Hepatic stellate cell (primary cell): ENCODE results near the gene GLT1D1.

Experiments
- DNase-seq: peaks from one replicate; pipeline ENCODE4 v3.0.0; 2011; ENCODE audit warnings: low spot score

GLT1D1 gene

DNA sequence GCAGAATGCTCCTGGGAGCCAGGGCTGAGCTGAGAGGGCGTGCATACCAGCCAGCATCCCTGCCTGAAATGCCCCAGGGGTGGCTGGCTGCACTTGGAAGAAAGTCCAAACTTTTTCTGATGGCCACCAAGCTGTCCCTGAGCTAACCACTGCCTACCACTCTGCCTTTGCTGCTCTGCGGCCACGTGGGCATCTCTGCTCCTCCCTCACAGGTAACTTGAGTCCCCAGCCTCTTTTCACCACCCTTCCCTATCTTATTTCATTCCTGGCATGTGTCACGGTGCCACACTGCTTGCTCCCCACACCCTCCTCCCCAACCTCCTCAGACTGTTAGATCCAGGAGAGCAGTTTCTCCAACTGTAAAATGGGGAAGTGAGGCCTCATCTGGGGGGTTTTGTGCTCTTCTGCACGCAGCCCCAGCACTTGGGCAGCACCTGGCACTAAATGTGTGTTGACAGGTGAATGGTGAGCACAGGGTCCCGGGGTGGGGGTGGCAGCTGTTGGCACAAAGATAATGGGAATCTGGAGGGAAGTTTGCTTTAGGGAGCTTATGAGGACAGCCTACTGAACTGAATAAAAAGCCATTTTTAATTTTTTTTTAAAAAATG lies 113.0 kb downstream of the GLT1D1 start:
- DNase-seq: no peak

DNA sequence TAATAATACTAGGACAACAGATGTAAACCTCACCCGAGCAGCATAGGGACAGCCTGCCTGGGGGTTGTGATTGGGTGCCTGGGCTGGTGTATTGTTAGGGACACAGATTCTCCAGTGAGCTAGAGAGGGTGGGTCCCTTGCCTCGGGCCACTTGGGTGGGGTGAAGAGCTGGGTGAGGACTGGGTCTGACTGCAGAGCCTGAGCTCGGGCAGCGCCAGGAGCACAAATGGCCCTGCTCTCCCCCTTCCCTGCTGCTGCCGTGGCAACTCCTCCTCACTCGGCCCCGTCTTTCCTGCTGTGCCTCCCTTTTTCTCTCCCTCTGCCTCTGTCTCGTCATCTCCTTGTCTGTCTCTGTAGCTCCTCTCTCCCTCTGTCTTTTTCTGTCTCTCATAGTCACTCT lies 115.4 kb downstream of the GLT1D1 start:
- no peak for DNase-seq

DNA sequence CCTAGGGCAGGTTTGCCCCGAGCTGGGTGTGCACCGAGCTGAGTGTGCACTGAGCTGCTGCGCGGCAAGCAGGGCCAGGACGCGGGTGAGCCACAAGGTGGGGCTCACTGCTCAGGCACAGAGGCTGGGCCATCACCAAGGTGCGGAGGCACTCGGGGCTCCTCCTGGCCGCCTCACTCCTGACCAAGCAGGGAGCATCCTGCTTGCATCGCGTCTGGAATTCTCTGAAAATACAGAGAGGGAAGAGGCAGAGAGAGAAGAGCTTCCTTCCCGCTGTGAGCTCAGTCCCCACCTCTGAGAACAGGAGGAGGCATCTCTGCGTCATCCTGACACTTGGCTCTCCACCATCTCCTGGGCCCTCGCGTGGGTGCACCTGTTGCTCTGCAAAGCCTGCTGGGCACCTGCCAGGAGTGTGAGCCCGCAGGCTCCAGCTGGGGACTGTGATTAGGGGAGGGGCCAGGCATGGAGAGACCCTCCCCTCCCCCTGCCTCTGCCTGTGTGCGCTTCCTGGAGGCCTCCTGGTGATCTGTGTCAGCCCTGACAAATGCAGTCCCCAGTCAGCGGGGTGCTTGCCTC lies 116.3 kb downstream of the GLT1D1 start:
- DNase-seq: no peak

- no peak for DNase-seq
These were observed 116.8 kb downstream of the GLT1D1 start for GRCh38 chr12:128970110-128970509.

- no peak for DNase-seq
These were observed 117.7 kb downstream of the GLT1D1 start for GRCh38 chr12:128970941-128971340.

DNA sequence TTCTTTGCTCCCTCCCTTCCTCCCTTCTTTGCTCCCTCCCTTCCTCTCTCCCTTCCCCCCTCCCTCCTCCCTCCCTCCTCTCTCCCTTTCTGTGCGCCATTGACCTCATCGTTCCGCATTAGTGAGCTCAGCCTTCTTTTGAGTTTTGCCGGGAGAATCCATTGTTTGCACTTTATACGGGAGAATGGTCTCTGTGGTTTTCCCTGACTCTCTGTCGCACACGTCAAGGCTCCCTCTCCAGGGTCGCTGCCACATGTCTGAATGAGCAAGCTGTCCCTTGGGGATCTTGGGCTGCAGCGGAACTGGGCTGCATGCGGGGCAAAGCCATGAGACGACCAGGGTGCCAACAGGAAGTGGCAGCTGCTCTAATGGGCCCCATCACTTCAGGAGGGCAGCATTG lies 118.5 kb downstream of the GLT1D1 start:
- DNase-seq: no peak

GRCh38 chr12:128973883-128974681 lies 120.8 kb downstream of the GLT1D1 start:
- no peak for DNase-seq

DNA sequence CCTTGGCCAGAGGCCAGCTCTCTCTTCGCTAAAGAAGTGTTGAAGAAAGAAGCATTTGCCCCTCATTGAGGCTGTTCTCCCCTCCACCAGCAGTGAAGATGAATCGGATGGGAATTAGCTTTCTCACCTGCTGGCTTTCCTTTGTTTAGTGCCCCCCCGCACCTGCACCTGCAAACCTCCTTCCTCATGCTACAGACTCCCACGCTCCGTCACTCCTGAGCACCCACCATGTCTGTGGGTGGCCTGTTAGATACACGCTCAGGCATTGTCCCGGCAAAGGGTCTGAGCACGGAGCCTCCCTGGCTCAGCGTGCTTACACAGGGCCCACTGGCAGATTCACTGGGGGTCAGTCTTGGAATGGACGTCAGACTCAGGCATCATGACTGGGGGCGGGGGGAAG lies 121.6 kb downstream of the GLT1D1 start:
- no peak for DNase-seq

DNA sequence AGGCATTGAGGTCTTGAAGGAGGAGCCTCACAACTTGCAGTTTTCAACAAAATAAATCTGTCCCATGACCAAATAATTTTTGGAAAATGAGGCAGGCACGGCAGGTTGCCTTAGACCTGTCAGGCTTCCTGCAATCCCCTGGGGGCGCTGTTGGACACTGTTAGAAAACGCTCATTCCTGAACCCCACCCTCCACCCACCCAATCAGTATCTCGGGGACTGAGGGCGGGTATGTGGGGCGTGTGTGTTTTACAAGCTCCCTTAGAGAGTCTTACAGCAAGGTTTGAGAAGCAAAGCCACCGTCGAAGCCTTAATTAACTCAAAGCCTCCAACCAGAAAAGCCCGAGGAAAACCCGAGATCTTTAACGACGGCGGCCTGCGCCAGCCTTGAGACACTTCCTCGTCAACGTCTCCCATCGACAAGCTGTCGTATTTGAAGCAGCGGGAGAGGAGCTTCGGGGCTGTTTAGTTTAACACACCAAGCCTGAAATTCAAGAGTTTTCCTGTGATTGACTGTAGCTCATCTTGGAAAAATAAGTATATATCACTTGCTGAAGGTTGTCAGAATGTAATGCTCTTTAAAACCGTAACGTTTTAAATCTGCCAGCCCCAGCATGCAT lies 123.0 kb downstream of the GLT1D1 start:
- no peak for DNase-seq

DNA sequence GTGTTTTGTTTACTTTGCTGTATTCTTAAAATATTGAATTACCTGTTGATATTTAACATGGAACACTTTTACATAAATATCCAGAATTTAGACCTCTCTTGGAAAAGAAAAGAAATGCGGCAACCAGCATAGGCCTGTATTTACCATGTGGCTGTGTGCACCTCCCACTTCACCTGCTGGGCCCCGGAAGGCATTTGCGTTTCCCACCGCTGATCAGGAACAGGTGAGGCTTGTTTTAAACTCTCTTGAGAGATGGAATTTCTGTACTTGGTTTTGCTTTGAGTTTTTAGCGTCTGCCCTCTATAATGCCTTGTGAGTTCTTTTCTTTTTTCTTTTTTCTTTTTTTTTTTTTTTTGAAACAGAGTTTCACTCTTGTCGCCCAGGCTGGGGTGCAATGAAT lies 124.2 kb downstream of the GLT1D1 start:
- no peak for DNase-seq

DNA sequence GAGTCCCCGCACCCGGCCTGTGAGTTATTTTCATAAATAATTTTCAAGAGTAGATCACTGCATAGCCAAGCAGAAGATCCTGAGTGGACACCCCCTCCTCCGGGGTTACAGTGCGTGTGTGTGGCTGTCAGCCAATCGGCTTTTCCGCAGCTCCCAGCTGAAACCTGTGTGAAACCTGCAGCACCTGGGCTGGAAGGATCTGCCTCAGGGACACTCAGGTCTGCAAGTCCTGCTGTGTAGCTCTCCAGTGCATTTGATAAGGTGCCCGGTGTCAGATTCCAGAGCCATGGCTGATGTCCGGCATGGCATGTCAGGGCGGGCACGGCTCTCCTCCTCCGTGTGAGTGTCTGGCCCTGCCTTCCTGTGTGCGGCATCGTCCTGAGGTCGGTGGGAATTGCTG lies 124.8 kb downstream of the GLT1D1 start:
- DNase-seq: no peak

GRCh38 chr12:128980623-128981022 lies 127.3 kb downstream of the GLT1D1 start:
- no peak for DNase-seq

- DNase-seq: no peak
These were observed 128.8 kb downstream of the GLT1D1 start for GRCh38 chr12:128981971-128982533.

- DNase-seq: no peak
These were observed 129.7 kb downstream of the GLT1D1 start for GRCh38 chr12:128982933-128983332.

DNA sequence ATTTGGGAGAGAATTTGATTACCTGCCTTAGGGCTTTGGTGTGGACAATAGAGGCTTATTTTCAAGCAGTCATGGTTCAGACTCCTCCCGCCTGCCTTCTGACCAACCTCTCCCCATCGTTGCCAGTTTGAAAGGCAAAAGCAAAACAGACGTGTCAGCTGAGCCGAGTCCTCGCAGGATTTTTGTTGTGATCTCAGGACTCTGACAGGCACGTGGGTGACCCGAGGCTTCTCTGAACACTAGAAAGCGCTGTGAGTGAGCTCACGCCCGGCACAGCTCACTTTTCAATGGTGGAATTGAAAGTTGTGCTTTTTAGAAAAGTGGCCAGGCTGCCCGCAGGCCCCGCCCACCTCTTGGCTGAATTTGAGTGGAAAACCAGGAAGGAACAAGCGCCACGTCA lies 130.1 kb downstream of the GLT1D1 start:
- DNase-seq: no peak

GRCh38 chr12:128986957-128987356 lies 133.7 kb downstream of the GLT1D1 start:
- no peak for DNase-seq

- DNase-seq: no peak
These were observed 136.0 kb downstream of the GLT1D1 start for GRCh38 chr12:128989287-128989686.

DNA sequence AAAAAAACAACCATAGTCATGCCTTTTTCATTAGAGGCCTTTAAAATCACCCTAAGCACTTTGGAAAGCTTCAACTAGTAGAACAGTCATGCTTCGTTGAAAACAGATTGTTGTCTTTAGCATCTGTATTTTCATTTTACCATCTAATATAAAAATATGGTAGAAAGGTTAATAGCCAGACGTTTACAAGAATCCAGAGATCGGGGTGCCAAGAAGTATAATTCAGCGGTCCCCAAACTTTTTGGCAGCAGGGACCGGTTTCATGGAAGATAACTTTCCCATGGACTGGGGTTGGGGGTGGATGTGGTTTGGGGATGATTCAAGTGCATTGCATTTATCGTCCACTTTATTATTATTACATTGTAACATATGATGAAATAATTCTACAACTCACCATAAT lies 138.4 kb downstream of the GLT1D1 start:
- DNase-seq: no peak

DNA sequence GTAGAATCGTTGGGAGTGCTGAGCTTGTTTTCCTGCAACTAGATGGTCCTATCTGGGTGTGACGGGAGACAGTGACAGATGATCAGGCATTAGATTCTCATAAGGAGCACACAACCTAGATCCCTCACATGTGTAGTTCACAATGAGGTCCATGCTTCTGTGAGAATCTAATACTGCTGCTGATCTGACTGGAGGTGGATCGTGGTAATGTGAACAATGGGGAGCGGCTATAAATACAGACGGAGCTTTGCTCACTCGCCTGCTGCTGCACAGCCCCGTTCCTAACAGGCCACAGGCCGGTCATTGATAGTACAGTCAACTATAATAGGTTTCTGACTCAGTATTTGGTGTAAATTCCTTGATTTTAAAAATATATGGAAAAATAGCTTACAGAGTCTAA lies 138.8 kb downstream of the GLT1D1 start:
- DNase-seq: no peak

- no peak for DNase-seq
These were observed 139.3 kb downstream of the GLT1D1 start for GRCh38 chr12:128992550-128992949.

DNA sequence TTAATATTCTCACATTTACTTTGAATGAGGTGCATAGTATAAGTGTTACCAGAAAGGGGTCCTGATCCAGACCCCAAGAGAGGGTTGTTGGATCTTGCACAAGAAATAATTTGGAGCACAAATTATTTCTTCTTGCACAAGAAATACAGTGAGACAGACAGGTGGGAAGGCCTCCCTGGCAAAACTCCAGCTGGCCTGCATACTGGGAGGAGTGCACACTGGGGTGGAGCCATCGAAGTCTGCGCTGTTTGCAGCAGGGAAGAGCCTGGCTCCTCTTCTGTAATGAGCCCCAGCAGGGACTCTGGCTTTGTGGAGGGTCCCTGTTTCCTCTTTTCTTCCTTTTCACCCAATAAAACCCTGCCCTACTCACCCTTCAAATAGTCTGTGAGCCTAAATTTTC lies 141.6 kb downstream of the GLT1D1 start:
- DNase-seq: no peak

DNA sequence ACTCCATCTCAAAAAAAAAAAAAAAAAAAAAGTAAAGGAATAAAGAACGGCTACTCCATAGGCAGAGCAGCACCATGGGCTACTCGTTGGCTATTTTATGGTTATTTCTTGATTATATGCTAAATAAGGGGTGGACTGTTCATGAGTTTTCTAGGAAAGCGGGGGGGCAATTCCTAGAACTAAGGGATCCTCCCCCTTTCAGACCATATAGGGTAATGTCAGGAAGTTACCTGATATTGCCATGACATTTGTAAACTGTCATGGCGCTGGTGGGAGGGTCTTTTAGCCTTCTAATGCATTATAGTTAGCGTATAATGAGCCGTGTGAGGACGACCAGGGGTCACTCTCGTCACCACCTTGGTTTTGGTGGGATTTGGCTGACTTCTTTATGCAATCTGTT lies 142.3 kb downstream of the GLT1D1 start:
- DNase-seq: no peak

DNA sequence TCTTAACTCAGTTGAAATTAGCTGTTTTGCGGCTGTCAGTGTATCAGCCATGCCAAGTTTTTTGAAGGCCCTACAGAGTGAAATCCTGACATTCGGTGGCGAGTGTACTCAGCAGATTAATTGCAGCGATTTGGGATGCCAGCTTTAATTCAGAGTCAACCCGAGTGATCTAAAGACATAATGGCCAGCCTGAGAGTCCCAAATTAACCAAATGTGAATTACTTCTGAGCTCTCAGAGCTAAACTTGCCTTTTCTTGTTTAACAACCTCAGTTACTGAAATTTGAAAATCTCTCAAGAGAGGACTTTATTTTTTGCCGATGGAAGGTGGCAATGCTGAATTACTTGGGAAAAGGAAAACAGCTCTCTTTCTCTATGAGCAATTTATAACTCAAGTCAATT lies 148.5 kb downstream of the GLT1D1 start:
- DNase-seq: no peak
